SK-N-SH treated with all-trans-retinoic acid at 6 μM for 48 hours (cell line): ENCODE data around the gene ANKRD44.
"Not testable (repeated sequence)": the region's sequence is repeated elsewhere in the genome, so short reads cannot be mapped to it uniquely, and the experiment has no call there.

Experiments used
- ATAC-seq: fragments of 200-7000 bp; cut with Tn5 transposase; 3 replicates; pipeline ENCODE4 v1.9.1; 2020; ENCODE audit warnings: mild to moderate bottlenecking, moderate library complexity
- ARNTL ChIP-seq: fragments of 450-650 bp; formaldehyde crosslinking; IDR thresholded peaks from 2 replicates; pipeline ENCODE4 v1.5.0; 2020; ENCODE audit warnings: low read depth, mild to moderate bottlenecking, moderate library complexity, borderline replicate concordance
- BACH2 ChIP-seq: fragments of 250-450 bp; sonication (Bioruptor Pico); IDR thresholded peaks from 2 replicates; pipeline ENCODE4 v1.9.0; 2021; ENCODE audit warnings: mild to moderate bottlenecking, borderline replicate concordance
- CREB5 ChIP-seq: fragments of 250-450 bp; sonication (Bioruptor Pico); IDR thresholded peaks from 2 replicates; pipeline ENCODE4 v1.5.1; 2020; ENCODE audit warnings: low read depth, mild to moderate bottlenecking, moderate library complexity
- CSRNP3 ChIP-seq: fragments of 250-450 bp; sonication (Bioruptor Pico); IDR thresholded peaks from 2 replicates; pipeline ENCODE4 v1.5.1; 2021; ENCODE audit warnings: mild to moderate bottlenecking, moderate library complexity
- ESRRG ChIP-seq: fragments of 250-450 bp; sonication (Bioruptor Pico); IDR thresholded peaks from 2 replicates; pipeline ENCODE4 v1.6.1; 2021; ENCODE audit warnings: mild to moderate bottlenecking
- GLIS3 ChIP-seq: fragments of 250-450 bp; sonication (Bioruptor Pico); IDR thresholded peaks from 2 replicates; pipeline ENCODE4 v1.5.0; 2020; ENCODE audit warnings: mild to moderate bottlenecking, moderate library complexity
- ISL1 ChIP-seq: fragments of 250-450 bp; sonication (Bioruptor Pico); IDR thresholded peaks from 2 replicates; pipeline ENCODE4 v2.1.2; 2022; ENCODE audit warnings: mild to moderate bottlenecking, moderate library complexity
- OSR1 ChIP-seq: fragments of 250-450 bp; sonication (Bioruptor Pico); IDR thresholded peaks from 2 replicates; pipeline ENCODE4 v1.8.0; 2022; ENCODE audit warnings: moderate library complexity, mild to moderate bottlenecking, inconsistent platforms
- PATZ1 ChIP-seq: fragments of 250-450 bp; sonication (Bioruptor Pico); IDR thresholded peaks from 2 replicates; pipeline ENCODE4 v1.8.0; 2020; ENCODE audit warnings: mild to moderate bottlenecking, moderate library complexity, borderline replicate concordance
- POU6F1 ChIP-seq: fragments of 250-450 bp; sonication (Bioruptor Pico); IDR thresholded peaks from 2 replicates; pipeline ENCODE4 v1.8.0; 2021; ENCODE audit warnings: low read depth, mild to moderate bottlenecking, moderate library complexity, borderline replicate concordance
- PPARA ChIP-seq: fragments of 250-450 bp; sonication (Bioruptor Pico); IDR thresholded peaks from 2 replicates; pipeline ENCODE4 v1.5.0; 2020; ENCODE audit warnings: mild to moderate bottlenecking, borderline replicate concordance
- RARB ChIP-seq: fragments of 250-450 bp; sonication (Bioruptor Pico); IDR thresholded peaks from 2 replicates; pipeline ENCODE4 v1.8.0; 2021; ENCODE audit warnings: mild to moderate bottlenecking, moderate library complexity
- SNAI2 ChIP-seq: fragments of 250-450 bp; sonication (Bioruptor Pico); IDR thresholded peaks from 2 replicates; pipeline ENCODE4 v1.5.0; 2020; ENCODE audit warnings: mild to moderate bottlenecking, moderate library complexity
- TCF4 ChIP-seq: fragments of 250-450 bp; sonication (Bioruptor Pico); IDR thresholded peaks from 2 replicates; pipeline ENCODE4 v1.8.0; 2021; ENCODE audit warnings: mild to moderate bottlenecking, moderate library complexity, borderline replicate concordance
- TOX ChIP-seq: fragments of 250-450 bp; sonication (Bioruptor Pico); IDR thresholded peaks from 2 replicates; pipeline ENCODE4 v1.8.0; 2021; ENCODE audit warnings: mild to moderate bottlenecking, moderate library complexity, borderline replicate concordance
- ZC3H10 ChIP-seq: fragments of 250-450 bp; sonication (Bioruptor Pico); IDR thresholded peaks from 2 replicates; pipeline ENCODE4 v1.5.1; 2021; ENCODE audit warnings: mild to moderate bottlenecking, moderate library complexity
- ZFP3 ChIP-seq: fragments of 250-450 bp; sonication (Bioruptor Pico); IDR thresholded peaks from 2 replicates; pipeline ENCODE4 v1.5.0; 2020; ENCODE audit warnings: mild to moderate bottlenecking, moderate library complexity
- ZFP30 ChIP-seq: fragments of 450-650 bp; formaldehyde crosslinking; IDR thresholded peaks from 2 replicates; pipeline ENCODE4 v1.5.0; 2022; ENCODE audit warnings: mild to moderate bottlenecking, moderate library complexity
- ZNF565 ChIP-seq: fragments of 450-650 bp; formaldehyde crosslinking; conservative IDR thresholded peaks from 2 replicates; pipeline ENCODE4 v1.5.0; 2020; ENCODE audit warnings: low read depth, mild to moderate bottlenecking, moderate library complexity
- ZNF70 ChIP-seq: fragments of 450-650 bp; formaldehyde crosslinking; IDR thresholded peaks from 2 replicates; pipeline ENCODE4 v1.5.0; 2020; ENCODE audit warnings: mild to moderate bottlenecking, moderate library complexity
- ZNF8 ChIP-seq: fragments of 450-650 bp; formaldehyde crosslinking; IDR thresholded peaks from 2 replicates; pipeline ENCODE4 v1.5.0; 2020; ENCODE audit warnings: mild to moderate bottlenecking, moderate library complexity
- TF ChIP-seq, protein P1 (sequence below): fragments of 250-450 bp; sonication (Bioruptor Pico); IDR thresholded peaks from 2 replicates; pipeline ENCODE4 v1.5.0; 2020; ENCODE audit warnings: mild to moderate bottlenecking, moderate library complexity

The ANKRD44 gene

DNA sequence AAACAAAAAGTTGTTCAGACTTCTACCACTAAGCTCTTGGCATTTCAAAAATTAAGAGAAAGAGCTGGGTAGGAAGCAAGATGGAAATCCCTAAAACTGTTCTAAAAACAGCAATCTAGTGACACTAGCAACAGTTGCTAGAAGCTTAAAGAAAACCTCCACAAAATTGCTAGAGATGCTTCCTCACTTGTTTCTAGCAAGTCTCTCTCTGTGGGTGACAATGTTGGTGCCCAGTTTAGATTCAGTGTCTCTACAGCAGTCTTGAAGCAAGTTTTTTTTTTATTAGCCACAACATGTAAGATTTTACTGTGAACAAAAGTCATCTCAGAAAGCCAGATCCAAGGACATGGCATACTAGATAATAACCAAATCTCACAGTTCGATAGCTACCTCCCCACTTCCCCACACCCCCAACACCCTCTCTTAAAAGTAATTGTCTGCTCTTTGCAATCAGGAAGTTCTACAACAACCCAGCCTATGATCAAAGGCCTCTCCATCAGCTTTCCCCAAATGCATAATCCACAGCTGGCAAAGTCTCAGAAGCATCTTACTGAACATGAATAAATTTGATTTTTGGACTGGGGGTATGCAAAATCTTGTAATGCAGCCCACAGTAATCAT is 70.0 kb downstream of the ANKRD44 start:
- TF ChIP-seq ZNF70 (CRISPR knock-in tag) (no peak), POU6F1 (CRISPR knock-in tag) (no peak), GLIS3 (CRISPR knock-in tag) (no peak), ZFP30 (CRISPR knock-in tag) (no peak), ZC3H10 (CRISPR knock-in tag) (no peak), RARB (no peak), ZNF565 (no peak), CREB5 (CRISPR knock-in tag) (no peak), OSR1 (CRISPR knock-in tag) (no peak), ZNF8 (no peak), PPARA (CRISPR knock-in tag) (no peak), ISL1 (CRISPR knock-in tag) (no peak), BACH2 (CRISPR knock-in tag) (no peak), TOX (no peak)
- TF ChIP-seq, protein P1, sequence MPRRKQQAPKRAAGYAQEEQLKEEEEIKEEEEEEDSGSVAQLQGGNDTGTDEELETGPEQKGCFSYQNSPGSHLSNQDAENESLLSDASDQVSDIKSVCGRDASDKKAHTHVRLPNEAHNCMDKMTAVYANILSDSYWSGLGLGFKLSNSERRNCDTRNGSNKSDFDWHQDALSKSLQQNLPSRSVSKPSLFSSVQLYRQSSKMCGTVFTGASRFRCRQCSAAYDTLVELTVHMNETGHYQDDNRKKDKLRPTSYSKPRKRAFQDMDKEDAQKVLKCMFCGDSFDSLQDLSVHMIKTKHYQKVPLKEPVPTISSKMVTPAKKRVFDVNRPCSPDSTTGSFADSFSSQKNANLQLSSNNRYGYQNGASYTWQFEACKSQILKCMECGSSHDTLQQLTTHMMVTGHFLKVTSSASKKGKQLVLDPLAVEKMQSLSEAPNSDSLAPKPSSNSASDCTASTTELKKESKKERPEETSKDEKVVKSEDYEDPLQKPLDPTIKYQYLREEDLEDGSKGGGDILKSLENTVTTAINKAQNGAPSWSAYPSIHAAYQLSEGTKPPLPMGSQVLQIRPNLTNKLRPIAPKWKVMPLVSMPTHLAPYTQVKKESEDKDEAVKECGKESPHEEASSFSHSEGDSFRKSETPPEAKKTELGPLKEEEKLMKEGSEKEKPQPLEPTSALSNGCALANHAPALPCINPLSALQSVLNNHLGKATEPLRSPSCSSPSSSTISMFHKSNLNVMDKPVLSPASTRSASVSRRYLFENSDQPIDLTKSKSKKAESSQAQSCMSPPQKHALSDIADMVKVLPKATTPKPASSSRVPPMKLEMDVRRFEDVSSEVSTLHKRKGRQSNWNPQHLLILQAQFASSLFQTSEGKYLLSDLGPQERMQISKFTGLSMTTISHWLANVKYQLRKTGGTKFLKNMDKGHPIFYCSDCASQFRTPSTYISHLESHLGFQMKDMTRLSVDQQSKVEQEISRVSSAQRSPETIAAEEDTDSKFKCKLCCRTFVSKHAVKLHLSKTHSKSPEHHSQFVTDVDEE (CRISPR knock-in tag): no peak
- ATAC-seq: no peak

- ATAC-seq: not testable (repeated sequence)
These were observed 70.6 kb downstream of the ANKRD44 start for GRCh38 chr2:197240018-197240417.

DNA sequence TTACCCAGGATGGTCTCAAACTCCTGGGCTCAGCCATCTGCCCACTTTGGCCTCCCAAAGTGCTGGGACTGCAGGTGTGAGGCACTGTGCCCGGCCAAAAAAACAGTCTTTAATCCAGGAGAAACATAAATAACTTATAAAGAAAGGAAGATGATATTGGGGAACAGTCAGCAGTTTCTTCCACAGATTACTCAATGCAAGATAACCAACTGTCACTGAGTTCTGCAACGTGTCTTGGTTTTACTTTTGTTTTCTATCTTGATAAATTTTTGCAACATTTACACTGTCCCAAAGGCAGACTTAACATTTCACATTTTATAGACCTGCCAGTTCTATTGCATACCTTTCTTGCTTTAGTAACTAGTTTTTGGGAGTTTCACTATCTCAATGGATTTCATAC is 71.1 kb downstream of the ANKRD44 start:
- TF ChIP-seq TCF4 (CRISPR knock-in tag) (no peak), PPARA (CRISPR knock-in tag) (no peak), ESRRG (CRISPR knock-in tag) (no peak), ARNTL (CRISPR knock-in tag) (no peak), PATZ1 (CRISPR knock-in tag) (no peak), BACH2 (CRISPR knock-in tag) (no peak), POU6F1 (CRISPR knock-in tag) (no peak), GLIS3 (CRISPR knock-in tag) (no peak)
- no peak for ATAC-seq

DNA sequence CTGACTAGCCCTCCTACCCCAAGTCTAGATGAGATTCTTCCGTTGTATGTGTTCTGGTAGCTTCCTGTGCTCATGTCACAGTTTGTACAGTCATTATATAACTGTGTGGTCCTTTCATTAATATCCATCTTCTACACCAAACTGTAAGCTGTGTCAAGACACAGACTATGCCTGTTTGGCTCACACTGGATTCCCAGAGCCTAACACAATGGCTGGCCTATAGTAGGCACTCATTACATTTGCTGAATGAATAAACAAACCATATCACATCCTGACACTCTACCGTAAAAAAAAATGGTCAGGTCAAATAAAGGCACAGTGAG is 72.6 kb downstream of the ANKRD44 start:
- TF ChIP-seq PPARA (CRISPR knock-in tag): no peak
- no peak for TF ChIP-seq GLIS3 (CRISPR knock-in tag)
- TF ChIP-seq BACH2 (CRISPR knock-in tag): no peak
- TF ChIP-seq ESRRG (CRISPR knock-in tag): no peak
- no peak for TF ChIP-seq CSRNP3 (CRISPR knock-in tag)
- TF ChIP-seq ISL1 (CRISPR knock-in tag): no peak
- no peak for TF ChIP-seq ZNF8
- no peak for TF ChIP-seq ARNTL (CRISPR knock-in tag)
- TF ChIP-seq, protein P1 (CRISPR knock-in tag): no peak
- no peak for TF ChIP-seq ZFP3 (CRISPR knock-in tag)
- no peak for TF ChIP-seq OSR1 (CRISPR knock-in tag)
- no peak for TF ChIP-seq SNAI2 (CRISPR knock-in tag)
- TF ChIP-seq TCF4 (CRISPR knock-in tag): no peak
- no peak for TF ChIP-seq ZNF70 (CRISPR knock-in tag)
- TF ChIP-seq, all 23 proteins: peak for 0
- ATAC-seq: no peak
